Mesothelial cell of epicardium (in vitro differentiated cells): ENCODE data around the gene SYNE2. TPM values are rescaled to one million over a fixed set of nuclear protein-coding genes. Genes with fewer than 3 reads are reported as not detected.

Experiments
- DNase-seq, 2 experiments: peaks; one replicate each; pipeline ENCODE4 v3.0.0; 2021; ENCODE audit warnings: low spot score in 2 of 2; ENCODE audit not compliant: unreplicated experiment in 2 of 2
- H3K27ac Mint-ChIP-seq: 2 replicates; pipeline ENCODE4 v1.8.0; 2021; ENCODE audit warnings: mixed read lengths
- H3K27me3 Mint-ChIP-seq: 2 replicates; pipeline ENCODE4 v1.8.0; 2021; ENCODE audit warnings: low read depth, mixed read lengths
- H3K36me3 Mint-ChIP-seq: 2 replicates; pipeline ENCODE4 v1.8.0; 2021; ENCODE audit warnings: mixed read lengths
- H3K4me1 Mint-ChIP-seq: 2 replicates; pipeline ENCODE4 v1.8.0; 2021; ENCODE audit warnings: mixed read lengths
- H3K4me3 Mint-ChIP-seq: 2 replicates; pipeline ENCODE4 v1.8.0; 2021; ENCODE audit warnings: mild to moderate bottlenecking, moderate library complexity, mixed read lengths
- H3K9me3 Mint-ChIP-seq: 2 replicates; pipeline ENCODE4 v1.8.0; 2021; ENCODE audit warnings: mixed read lengths
- CTCF ChIP-seq: fragments of 200-600 bp; sonication (generic); IDR thresholded peaks from one replicate; pipeline ENCODE4 v1.5.0; 2021; ENCODE audit warnings: antibody characterized with exemption; ENCODE audit not compliant: unreplicated experiment
- total RNA-seq: library from RNA; stranded (reverse); gene quantifications from 3 replicates; pipeline ENCODE4 v1.2.1, GENCODE V29; 2021

The SYNE2 gene
- total RNA-seq, 1 donor from 2014 or later: 87.1 TPM

- H3K36me3 Mint-ChIP-seq: peaks cover 17% of the 10 kb centered on the region
- H3K9me3 Mint-ChIP-seq: no peaks in the 10 kb centered on the region
- no peak for TF ChIP-seq CTCF
- peaks cover 2% of the 10 kb centered on the region for H3K4me1 Mint-ChIP-seq
- H3K4me3 Mint-ChIP-seq: no peak overlapping the region
- H3K27ac Mint-ChIP-seq: no peak overlapping the region
- no peak for DNase-seq
- no peaks in the 10 kb centered on the region for H3K27me3 Mint-ChIP-seq
Observed at GRCh38 chr14:63952053-63952932, 99.5 kb downstream of the SYNE2 start.

- Mint-ChIP-seq H3K4me1 (peaks cover 2% of the 10 kb centered on the region), H3K27ac (no peak overlapping the region), H3K4me3 (no peak overlapping the region), H3K27me3 (no peaks in the 10 kb centered on the region), H3K9me3 (no peaks in the 10 kb centered on the region), H3K36me3 (peaks cover 17% of the 10 kb centered on the region)
- no peak for DNase-seq
- TF ChIP-seq CTCF: no peak
Observed at GRCh38 chr14:63952933-63953437, 100.2 kb downstream of the SYNE2 start.

- Mint-ChIP-seq H3K9me3 (no peaks in the 10 kb centered on the region), H3K27ac (no peak overlapping the region), H3K4me3 (no peak overlapping the region), H3K4me1 (peaks cover 4% of the 10 kb centered on the region), H3K27me3 (no peaks in the 10 kb centered on the region), H3K36me3 (peaks cover 8% of the 10 kb centered on the region)
- no peak for DNase-seq
- no peak for TF ChIP-seq CTCF
Observed at GRCh38 chr14:63956326-63956725, 103.5 kb downstream of the SYNE2 start.

- Mint-ChIP-seq H3K36me3 (peaks cover under 1% of the 10 kb centered on the region), H3K27ac (no peak overlapping the region), H3K4me3 (no peak overlapping the region), H3K9me3 (no peaks in the 10 kb centered on the region), H3K4me1 (peaks cover 4% of the 10 kb centered on the region), H3K27me3 (no peaks in the 10 kb centered on the region)
- no peak for TF ChIP-seq CTCF
- no peak for DNase-seq
Observed at GRCh38 chr14:63960926-63961567, 108.2 kb downstream of the SYNE2 start.

GRCh38 chr14:63962906-63963305 lies 110.1 kb downstream of the SYNE2 start:
- H3K27ac Mint-ChIP-seq: no peak overlapping the region
- H3K27me3 Mint-ChIP-seq: no peaks in the 10 kb centered on the region
- H3K4me3 Mint-ChIP-seq: no peak overlapping the region
- DNase-seq: no peak
- H3K9me3 Mint-ChIP-seq: no peaks in the 10 kb centered on the region
- no peak for TF ChIP-seq CTCF
- peaks cover 4% of the 10 kb centered on the region for H3K4me1 Mint-ChIP-seq
- peaks cover under 1% of the 10 kb centered on the region for H3K36me3 Mint-ChIP-seq
